ENCODE data around the gene DHRS9. TPM values are rescaled to one million over a fixed set of nuclear protein-coding genes. Genes with fewer than 3 reads are reported as not detected.
A peak's percentile ranks its signal among the peaks of the same experiment; 100 is the strongest.

The DHRS9 gene
- total and polyA plus RNA-seq, 4 donors, result 2.5 to 8.9 (median 3.9) TPM

GRCh38 chr2:169139993-169140767 lies 70.8 kb downstream of the DHRS9 start:
- Histone ChIP-seq H3K27ac (ENCODE audit: low read depth, low read length) (no peak overlapping the region), H3K36me3 (ENCODE audit: control insufficient read depth, insufficient read depth, low read length) (no peaks in the 10 kb centered on the region), H3K4me1 (ENCODE audit: control insufficient read depth, insufficient read depth, low read length) (peaks cover 4% of the 10 kb centered on the region), H3K27me3 (ENCODE audit: control insufficient read depth, insufficient read depth, low read length) (no peaks in the 10 kb centered on the region), H3K4me3 (ENCODE audit: low read depth, low read length) (no peak overlapping the region), H3K9me3 (ENCODE audit: control insufficient read depth, insufficient read depth, low read length) (no peaks in the 10 kb centered on the region)
- WGBS (ENCODE audit: insufficient coverage), result 18% methylated on average over 3 of the region's 8 CpGs
- no peak for DNase-seq (ENCODE audit: low read depth in 4 of 6, low spot score in 6 of 6)

GRCh38 chr2:169141713-169142352 lies 72.5 kb downstream of the DHRS9 start:
- H3K36me3 ChIP-seq (ENCODE audit: control insufficient read depth, insufficient read depth, low read length), result no peaks in the 10 kb centered on the region

GRCh38 chr2:169143998-169144397 lies 74.6 kb downstream of the DHRS9 start:
- Histone ChIP-seq H3K9me3 (ENCODE audit: control insufficient read depth, insufficient read depth, low read length) (no peaks in the 10 kb centered on the region), H3K27ac (ENCODE audit: low read depth, low read length) (no peak overlapping the region), H3K4me1 (ENCODE audit: control insufficient read depth, insufficient read depth, low read length) (no peaks in the 10 kb centered on the region), H3K27me3 (ENCODE audit: control insufficient read depth, insufficient read depth, low read length) (no peaks in the 10 kb centered on the region), H3K4me3 (ENCODE audit: low read depth, low read length) (no peak overlapping the region), H3K36me3 (ENCODE audit: control insufficient read depth, insufficient read depth, low read length) (no peaks in the 10 kb centered on the region)
- DNase-seq (ENCODE audit: low read depth in 4 of 6, low spot score in 6 of 6), result no peak
- WGBS (ENCODE audit: insufficient coverage), result 85% methylated on average over 3 of the region's 3 CpGs

More at GRCh38 chr2:169141713-169142352, 72.5 kb downstream of the DHRS9 start:
- Histone ChIP-seq H3K27ac (ENCODE audit: low read depth, low read length) (no peak overlapping the region), H3K27me3 (ENCODE audit: control insufficient read depth, insufficient read depth, low read length) (no peaks in the 10 kb centered on the region), H3K4me1 (ENCODE audit: control insufficient read depth, insufficient read depth, low read length) (peaks cover 3% of the 10 kb centered on the region), H3K4me3 (ENCODE audit: low read depth, low read length) (no peak overlapping the region), H3K9me3 (ENCODE audit: control insufficient read depth, insufficient read depth, low read length) (no peaks in the 10 kb centered on the region)
- peak in 2 of 6 donors; percentile 56 to 59 for DNase-seq (ENCODE audit: low read depth in 4 of 6, low spot score in 6 of 6)
- WGBS (ENCODE audit: insufficient coverage), result 37% methylated on average over 7 of the region's 10 CpGs

Other genes starting within 250 kb of the DHRS9 start
- gene SPC25, start 179.1 kb upstream of the DHRS9 start, total RNA-seq, result 1 to 10 TPM; 6.9 to 9.4 TPM
- 10 to 100 TPM; 10.3 to 10.4 TPM for gene SPC25, start 179.1 kb upstream of the DHRS9 start, polyA plus RNA-seq (ENCODE audit: insufficient read length in 2 of 2)
- gene G6PC2, start 168.3 kb upstream of the DHRS9 start, total RNA-seq, result under 1 TPM in 1 of 2 donors, not detected in 1; 0.11 TPM
- under 1 TPM in 1 of 2 donors, not detected in 1; 0.09 TPM for gene G6PC2, start 168.3 kb upstream of the DHRS9 start, polyA plus RNA-seq (ENCODE audit: insufficient read length in 2 of 2)
- gene ABCB11, start 38.2 kb upstream of the DHRS9 start, total RNA-seq, result under 1 TPM; 0.20 to 0.66 TPM
- under 1 TPM; 0.19 to 0.30 TPM for gene ABCB11, start 38.2 kb upstream of the DHRS9 start, polyA plus RNA-seq (ENCODE audit: insufficient read length in 2 of 2)

Measured in spinal cord (tissue), 10 donors.